Esophagus muscularis mucosa (tissue), 3 donors: ENCODE data around the gene WDR59.

Experiments used
- CTCF ChIP-seq, 3 experiments: fragments of 200-600 bp in 2 of 3; fragments of 450-650 bp in 1 of 3; sonication (generic) in 2 of 3; IDR thresholded peaks; one replicate each; pipeline ENCODE4 v1.5.1; 2017 to 2019; ENCODE audit warnings: antibody characterized with exemption in 3 of 3, mild to moderate bottlenecking in 2 of 3, moderate library complexity in 1 of 3
- POLR2A ChIP-seq: fragments of 450-650 bp; IDR thresholded peaks from one replicate; pipeline ENCODE4 v1.6.1; 2017; ENCODE audit warnings: antibody characterized with exemption, moderate library complexity, mild to moderate bottlenecking, low read depth

- TF ChIP-seq POLR2A (no peak), CTCF (IDR thresholded peaks at IDR 0.05) (no peak)
These were observed 34.1 kb upstream of the WDR59 start for GRCh38 chr16:75019007-75019406.
